ENCODE data around the gene CCDC195. TPM values are rescaled to one million over a fixed set of nuclear protein-coding genes. Genes with fewer than 3 reads are reported as not detected.

The CCDC195 gene
- total RNA-seq, 4 donors from 2014 or later, result not detected

GRCh38 chr2:224687156-224687555 is 29.0 kb downstream of the CCDC195 start:
- WGBS, 2 donors, result 76 to 78% methylated on average over 4 of the region's 4 CpGs
- H3K36me3 ChIP-seq, result no peaks in the 10 kb centered on the region
- intact Hi-C loops (cut with DNase I), result no loop called here

GRCh38 chr2:224685121-224685520 is 31.0 kb downstream of the CCDC195 start:
- intact Hi-C loops (cut with DNase I), result no loop called here
- Histone ChIP-seq H3K4me3 (no peak overlapping the region), H3K4me1 (no peaks in the 10 kb centered on the region), H3K27ac (no peak overlapping the region), H3K9me3 (no peaks in the 10 kb centered on the region), H3K36me3 (no peaks in the 10 kb centered on the region), H3K27me3 (no peaks in the 10 kb centered on the region)
- no peak for DNase-seq
- TF ChIP-seq CTCF (IDR thresholded peaks at IDR 0.05) (no peak), POLR2A (IDR thresholded peaks at IDR 0.05) (no peak)

More at GRCh38 chr2:224687156-224687555, 29.0 kb downstream of the CCDC195 start:
- no peaks in the 10 kb centered on the region for H3K27me3 ChIP-seq
- no peak overlapping the region for H3K27ac ChIP-seq
- H3K9me3 ChIP-seq, result no peaks in the 10 kb centered on the region
- H3K4me3 ChIP-seq, result no peak overlapping the region
- H3K4me1 ChIP-seq, result no peaks in the 10 kb centered on the region
- no peak for DNase-seq
- TF ChIP-seq POLR2A (IDR thresholded peaks at IDR 0.05), result no peak
- TF ChIP-seq CTCF (IDR thresholded peaks at IDR 0.05), result no peak

GRCh38 chr2:224682134-224682533 is 34.0 kb downstream of the CCDC195 start:
- intact Hi-C loops (cut with DNase I), result no loop called here
- 39 to 40% methylated on average over 1 of the region's 1 CpG for WGBS, 2 donors

GRCh38 chr2:224671731-224672130 is 44.4 kb downstream of the CCDC195 start:
- Histone ChIP-seq H3K4me3 (no peak overlapping the region), H3K9me3 (no peaks in the 10 kb centered on the region), H3K27ac (no peak overlapping the region), H3K27me3 (no peaks in the 10 kb centered on the region), H3K36me3 (no peaks in the 10 kb centered on the region), H3K4me1 (no peaks in the 10 kb centered on the region)
- intact Hi-C loops (cut with DNase I), result no loop called here
- TF ChIP-seq POLR2A (IDR thresholded peaks at IDR 0.05) (no peak), CTCF (IDR thresholded peaks at IDR 0.05) (no peak)
- DNase-seq, result no peak
- WGBS, 2 donors, result 7 to 12% methylated on average over 1 of the region's 1 CpG

More at GRCh38 chr2:224682134-224682533, 34.0 kb downstream of the CCDC195 start:
- no peak for TF ChIP-seq POLR2A (IDR thresholded peaks at IDR 0.05)
- no peak for TF ChIP-seq CTCF (IDR thresholded peaks at IDR 0.05)
- Histone ChIP-seq H3K4me1 (peaks cover 0 to 10% (median 0%) of the 10 kb centered on the region in 3 donors), H3K36me3 (no peaks in the 10 kb centered on the region), H3K27ac (no peak overlapping the region), H3K27me3 (no peaks in the 10 kb centered on the region), H3K9me3 (no peaks in the 10 kb centered on the region), H3K4me3 (no peak overlapping the region)
- DNase-seq, result no peak

- intact Hi-C loops (cut with DNase I), result no loop called here
- Histone ChIP-seq H3K27me3 (no peaks in the 10 kb centered on the region), H3K27ac (no peak overlapping the region), H3K9me3 (no peaks in the 10 kb centered on the region), H3K4me1 (no peaks in the 10 kb centered on the region), H3K4me3 (no peak overlapping the region), H3K36me3 (no peaks in the 10 kb centered on the region)
- no peak for TF ChIP-seq POLR2A (IDR thresholded peaks at IDR 0.05)
- no peak for TF ChIP-seq CTCF (IDR thresholded peaks at IDR 0.05)
- no peak for DNase-seq
- WGBS, 2 donors, result 90 to 92% methylated on average over 1 of the region's 1 CpG
These were observed 46.0 kb downstream of the CCDC195 start for GRCh38 chr2:224670203-224670602.
